Neural cell (in vitro differentiated cells): ENCODE data around the gene CASP3. TPM values are rescaled to one million over a fixed set of nuclear protein-coding genes. Genes with fewer than 3 reads are reported as not detected.

Experiments
- H2AFZ ChIP-seq: fragments of 200-600, 300-800 bp; sonication (generic), shearing (Covaris generic); 2 replicates; pipeline ENCODE4 v1.6.0; 2014; ENCODE audit warnings: low read depth, mild to moderate bottlenecking, antibody characterized with exemption, low read length, moderate library complexity
- H3F3A ChIP-seq: fragments of 200-600 bp; shearing (Covaris generic); 2 replicates; pipeline ENCODE4 v1.6.1; 2016; ENCODE audit warnings: mild to moderate bottlenecking, moderate library complexity, mixed read lengths, antibody characterized with exemption, low read length; ENCODE audit not compliant: insufficient read depth, poor library complexity, severe bottlenecking
- H3K27ac ChIP-seq: fragments of 200-600, 300-800 bp; sonication (generic), shearing (Covaris generic); 2 replicates; pipeline ENCODE4 v1.5.1; 2014; ENCODE audit warnings: mild to moderate bottlenecking, low read length, moderate library complexity
- H3K27me3 ChIP-seq: fragments of 300-800, 200-600 bp; sonication (generic), shearing (Covaris generic); 2 replicates; pipeline ENCODE4 v1.6.0; 2014; ENCODE audit warnings: mild to moderate bottlenecking, low read depth, low read length, moderate library complexity; ENCODE audit not compliant: insufficient read depth
- H3K36me3 ChIP-seq: fragments of 300-800, 200-600 bp; sonication (generic), shearing (Covaris generic); 2 replicates; pipeline ENCODE4 v1.5.1; 2014; ENCODE audit warnings: mild to moderate bottlenecking, antibody characterized with exemption, low read length, moderate library complexity; ENCODE audit not compliant: insufficient read depth
- H3K4me2 ChIP-seq: fragments of 300-800, 200-600 bp; sonication (generic), shearing (Covaris generic); 2 replicates; pipeline ENCODE4 v1.6.0; 2014; ENCODE audit warnings: mild to moderate bottlenecking, low read length
- H3K4me3 ChIP-seq: fragments of 300-800, 200-600 bp; sonication (generic), shearing (Covaris generic); 2 replicates; pipeline ENCODE4 v1.5.1; 2014; ENCODE audit warnings: mild to moderate bottlenecking, low read length, moderate library complexity
- H3K79me2 ChIP-seq: fragments of 200-600 bp; shearing (Covaris generic); replicated peaks from 2 replicates; pipeline ENCODE4 v1.6.0; 2014; ENCODE audit warnings: mild to moderate bottlenecking, low read length, moderate library complexity; ENCODE audit not compliant: insufficient read depth
- H3K9ac ChIP-seq: fragments of 300-800, 200-600 bp; sonication (generic), shearing (Covaris generic); 2 replicates; pipeline ENCODE4 v1.6.1; 2016; ENCODE audit warnings: mild to moderate bottlenecking, low read length, mixed read lengths
- H3K9me2 ChIP-seq: fragments of 200-600 bp; shearing (Covaris generic); 2 replicates; pipeline ENCODE4 v1.6.1; 2016; ENCODE audit warnings: mild to moderate bottlenecking, low read length, mixed read lengths; ENCODE audit not compliant: insufficient read depth
- H3K9me3 ChIP-seq: fragments of 200-600, 300-800 bp; sonication (generic), shearing (Covaris generic); 2 replicates; pipeline ENCODE4 v1.6.1; 2016; ENCODE audit warnings: mild to moderate bottlenecking, mixed run types, low read length, moderate library complexity, mixed read lengths
- H4K20me1 ChIP-seq: fragments of 200-600 bp; shearing (Covaris generic); 2 replicates; pipeline ENCODE4 v1.6.1; 2016; ENCODE audit warnings: mild to moderate bottlenecking, mixed run types; ENCODE audit not compliant: insufficient read depth
- CTCF ChIP-seq: fragments of 450-650 bp; IDR thresholded peaks from 2 replicates; pipeline ENCODE4 v1.5.1; 2014; ENCODE audit warnings: antibody characterized with exemption, mild to moderate bottlenecking, moderate library complexity; ENCODE audit not compliant: poor library complexity, severe bottlenecking
- EP300 ChIP-seq: fragments of 450-650 bp; conservative IDR thresholded peaks from 2 replicates; pipeline ENCODE4 v1.6.1; 2014; ENCODE audit warnings: antibody characterized with exemption, mild to moderate bottlenecking, moderate library complexity; ENCODE audit not compliant: poor library complexity, severe bottlenecking
- EZH2 ChIP-seq: fragments of 200-600, 300-800 bp; shearing (Covaris generic), sonication (generic); IDR thresholded peaks from 2 replicates; pipeline ENCODE4 v1.6.1; 2014; ENCODE audit warnings: antibody characterized with exemption, low read length, borderline replicate concordance, mild to moderate bottlenecking; ENCODE audit not compliant: insufficient read depth, poor library complexity, severe bottlenecking
- MXI1 ChIP-seq: fragments of 450-650 bp; conservative IDR thresholded peaks from 2 replicates; pipeline ENCODE4 v1.6.1; 2014; ENCODE audit warnings: antibody characterized with exemption, mild to moderate bottlenecking; ENCODE audit not compliant: poor library complexity, severe bottlenecking
- POLR2AphosphoS5 ChIP-seq: IDR thresholded peaks from 2 replicates; pipeline ENCODE4 v1.6.1; 2012
- RAD21 ChIP-seq: fragments of 450-650 bp; conservative IDR thresholded peaks from 2 replicates; pipeline ENCODE4 v1.6.1; 2014; ENCODE audit warnings: antibody characterized with exemption, mild to moderate bottlenecking, moderate library complexity
- REST ChIP-seq: IDR thresholded peaks from 2 replicates; pipeline ENCODE4 v1.6.1; 2012; ENCODE audit warnings: borderline replicate concordance
- SMC3 ChIP-seq: fragments of 450-650 bp; conservative IDR thresholded peaks from 2 replicates; pipeline ENCODE4 v1.6.1; 2014; ENCODE audit warnings: antibody characterized with exemption, mild to moderate bottlenecking, moderate library complexity; ENCODE audit not compliant: poor library complexity
- TAF1 ChIP-seq: IDR thresholded peaks from 2 replicates; pipeline ENCODE4 v1.6.1; 2012; ENCODE audit warnings: low read depth
- polyA minus RNA-seq: library from RNA; depleted of rRNA, polyadenylated mRNA; stranded (reverse); fragments of >200 nt; gene quantifications from 2 replicates; pipeline ENCODE4 v1.2.3, GENCODE V29; 2014
- polyA plus RNA-seq: library from polyadenylated mRNA; depleted of rRNA; stranded (reverse); fragments of >200 nt; gene quantifications from 2 replicates; pipeline ENCODE4 v1.2.3, GENCODE V29; 2014

CASP3 gene
- polyA plus RNA-seq (116 and 120 TPM in 2 replicates), polyA minus RNA-seq (80.5 and 80.6 TPM in 2 replicates)

- Histone ChIP-seq H3K4me2 (peak within 1 kb of the TSS; percentile 97), H3K9me3 (no peaks in the 10 kb centered on the region), H3F3A (no peaks in the 10 kb centered on the region), H2AFZ (peak within 1 kb of the TSS; percentile 98), H3K79me2 (peaks cover 36% of the 10 kb centered on the region), H3K9me2 (no peaks in the 10 kb centered on the region), H3K27me3 (no peaks in the 10 kb centered on the region), H3K27ac (peak within 1 kb of the TSS; percentile 87), H4K20me1 (no peaks in the 10 kb centered on the region), H3K4me3 (peak within 1 kb of the TSS; percentile 92), H3K36me3 (no peaks in the 10 kb centered on the region), H3K9ac (peak within 1 kb of the TSS; percentile 96)
- TF ChIP-seq EP300 (no peak), RAD21 (peak; percentile 46), TAF1 (peak; percentile 87), EZH2 (no peak), MXI1 (peak; percentile 48), CTCF (peak; percentile 56), POLR2AphosphoS5 (peak; percentile 95), SMC3 (peak; percentile 29), REST (peak; percentile 82)
These were observed at the start of gene CASP3, which contains the start of gene PRIMPOL for GRCh38 chr4:184649026-184649970. Gene CASP3 (minus strand): TSS chr4:184649447. CDS start chr4:184638453, 10,994 bp downstream. Gene PRIMPOL (plus strand): TSS chr4:184649738. CDS start chr4:184657141, 7,403 bp downstream.

GRCh38 chr4:184697956-184698355, 48.7 kb upstream of the CASP3 start:
- Histone ChIP-seq H3K27me3 (no peaks in the 10 kb centered on the region), H2AFZ (no peak overlapping the region), H3K9me3 (no peaks in the 10 kb centered on the region), H3K36me3 (peaks cover 6% of the 10 kb centered on the region), H3K9me2 (no peaks in the 10 kb centered on the region), H3K9ac (no peak overlapping the region), H3F3A (no peaks in the 10 kb centered on the region), H3K79me2 (no peaks in the 10 kb centered on the region), H3K4me3 (no peak overlapping the region), H4K20me1 (no peaks in the 10 kb centered on the region), H3K27ac (no peak overlapping the region), H3K4me2 (no peak overlapping the region)
- TF ChIP-seq EP300 (no peak), MXI1 (no peak), RAD21 (no peak), POLR2AphosphoS5 (no peak), CTCF (no peak), SMC3 (no peak), EZH2 (no peak), TAF1 (no peak), REST (no peak)
